Forelimb muscle (tissue), 1 donor: ENCODE results near the gene DOCK2. TPM values are rescaled to one million over a fixed set of nuclear protein-coding genes. Genes with fewer than 3 reads are reported as not detected.

Experiments used
- DNase-seq: peaks from one replicate; pipeline ENCODE4 v3.0.0-alpha.2; 2013; ENCODE audit warnings: low read depth
- polyA plus RNA-seq: library from polyadenylated mRNA; unstranded; fragments of 120-200 nt; gene quantifications from one replicate; pipeline ENCODE4 v1.2.1, GENCODE V29; 2013; ENCODE audit not compliant: insufficient read length

Gene DOCK2
- polyA plus RNA-seq, 1 donor: 2.6 TPM

DNA sequence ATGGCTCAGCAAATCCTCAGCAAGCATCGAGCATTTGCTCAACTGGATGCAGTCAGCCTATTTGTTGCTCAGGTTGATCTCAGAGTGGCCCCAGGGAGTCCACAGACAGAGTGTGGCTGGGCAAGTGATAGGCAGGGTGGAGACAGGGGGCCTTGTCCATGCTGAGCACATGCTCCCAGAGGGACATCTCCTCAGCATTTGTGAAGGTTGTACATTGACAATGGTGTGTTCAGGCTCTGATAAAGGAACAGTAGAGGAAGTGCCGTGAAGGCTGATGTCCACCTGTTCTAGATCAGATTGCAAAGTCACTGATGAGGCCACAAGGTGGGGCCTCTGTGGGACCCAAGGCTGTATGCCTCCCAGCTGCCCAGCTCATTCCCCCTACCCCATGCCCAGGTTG is 418.5 kb downstream of the DOCK2 start:
- DNase-seq: no peak

GRCh38 chr5:170056561-170057267 is 419.6 kb downstream of the DOCK2 start:
- DNase-seq: no peak

DNA sequence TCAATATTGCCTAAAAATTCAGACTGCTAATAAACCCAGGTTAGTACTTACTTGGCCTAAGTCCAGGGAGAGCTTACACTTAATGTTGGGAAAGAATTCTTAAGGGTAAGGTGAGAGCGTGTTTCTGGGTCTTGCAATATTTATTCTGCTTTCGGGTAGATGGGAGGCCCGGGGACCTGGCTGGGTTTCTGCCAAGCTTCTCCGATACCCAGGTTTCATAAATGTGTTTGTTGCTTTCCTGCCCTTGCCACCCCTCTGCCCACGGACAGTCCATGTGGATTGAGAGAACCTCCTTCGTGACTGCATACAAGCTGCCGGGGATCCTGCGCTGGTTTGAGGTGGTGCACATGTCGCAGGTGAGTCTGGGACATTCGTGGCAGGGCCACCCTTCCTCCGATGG is 420.2 kb downstream of the DOCK2 start:
- no peak for DNase-seq

- DNase-seq: no peak
Observed at GRCh38 chr5:170059221-170059620, 422.1 kb downstream of the DOCK2 start.

DNA sequence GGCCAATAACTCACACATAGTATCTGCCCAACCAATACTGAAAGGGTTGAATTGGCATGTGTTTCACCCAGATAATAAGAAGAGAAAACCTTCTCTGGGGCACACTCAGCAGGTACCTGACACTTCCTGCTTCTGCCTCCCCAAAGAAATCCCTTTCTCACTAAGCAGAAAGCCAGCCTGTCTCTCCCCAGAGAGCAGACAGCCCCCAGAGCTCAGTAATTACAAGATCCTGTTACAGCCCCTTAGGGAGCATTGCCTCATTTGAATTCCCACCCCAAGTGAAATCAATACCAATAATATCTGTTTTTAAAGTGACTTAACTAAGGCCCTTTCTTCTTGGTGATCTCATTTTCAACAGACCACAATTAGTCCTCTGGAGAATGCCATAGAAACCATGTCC is 430.1 kb downstream of the DOCK2 start:
- DNase-seq: no peak

- no peak for DNase-seq
Observed at GRCh38 chr5:170067574-170068170, 430.6 kb downstream of the DOCK2 start.

DNA sequence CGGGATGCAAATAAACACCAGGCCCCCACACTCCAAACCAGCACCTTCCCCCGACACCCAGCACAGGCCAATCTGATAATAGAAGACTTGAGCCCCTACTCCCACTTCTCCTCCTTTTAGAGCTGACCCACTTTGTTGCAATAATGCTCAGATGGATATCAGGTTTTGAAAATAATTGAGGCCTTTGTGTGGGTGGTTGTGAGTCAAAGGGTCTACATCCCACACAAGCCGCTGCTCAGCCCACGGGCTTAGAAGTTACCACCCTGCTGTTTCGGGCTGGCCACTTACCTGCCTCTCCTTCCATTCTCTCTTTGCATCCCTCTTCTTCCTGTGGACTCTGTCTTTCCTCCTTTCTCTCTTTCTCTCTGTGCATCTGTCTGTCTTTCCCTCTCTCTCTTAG is 432.4 kb downstream of the DOCK2 start:
- no peak for DNase-seq

DNA sequence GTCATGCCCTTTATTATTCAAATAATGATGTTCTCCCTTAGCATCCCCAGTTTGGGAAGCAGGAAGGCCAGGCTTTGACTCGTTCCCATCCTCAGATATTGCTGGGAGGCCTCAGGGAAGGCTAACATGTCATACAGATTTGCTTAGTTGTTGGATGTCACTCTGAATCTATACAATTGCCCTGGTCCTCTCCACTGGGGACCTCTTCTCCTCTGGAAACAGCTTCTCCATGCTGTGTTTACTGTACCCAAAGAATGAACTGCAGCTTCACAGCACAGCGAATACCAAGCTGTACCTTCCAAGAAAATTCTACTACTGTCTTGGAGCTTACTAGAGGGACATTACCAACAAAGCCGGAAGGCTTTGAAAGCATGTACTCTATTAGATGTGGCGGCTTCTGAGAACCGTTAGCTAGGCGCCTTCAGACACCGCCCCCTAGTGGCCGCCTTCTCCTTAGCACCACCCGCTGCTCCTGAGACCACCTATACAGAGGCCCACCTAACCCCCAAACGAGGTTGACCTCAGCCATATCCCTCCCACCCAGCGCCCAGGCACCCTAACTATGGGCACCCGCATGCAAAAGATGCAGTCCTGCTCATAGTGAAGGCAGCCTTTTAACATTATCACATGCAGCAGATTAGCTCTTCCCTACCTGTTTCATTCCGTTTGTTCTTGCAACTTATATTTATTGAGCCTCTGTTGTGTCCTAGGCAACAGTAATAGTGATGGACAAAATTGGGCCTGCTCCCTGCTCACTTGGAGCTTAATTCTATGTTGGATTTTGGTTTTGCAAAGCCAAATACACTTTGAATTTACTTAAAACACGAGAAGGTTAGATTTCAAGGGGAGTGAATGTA is 433.7 kb downstream of the DOCK2 start:
- DNase-seq: no peak

DNA sequence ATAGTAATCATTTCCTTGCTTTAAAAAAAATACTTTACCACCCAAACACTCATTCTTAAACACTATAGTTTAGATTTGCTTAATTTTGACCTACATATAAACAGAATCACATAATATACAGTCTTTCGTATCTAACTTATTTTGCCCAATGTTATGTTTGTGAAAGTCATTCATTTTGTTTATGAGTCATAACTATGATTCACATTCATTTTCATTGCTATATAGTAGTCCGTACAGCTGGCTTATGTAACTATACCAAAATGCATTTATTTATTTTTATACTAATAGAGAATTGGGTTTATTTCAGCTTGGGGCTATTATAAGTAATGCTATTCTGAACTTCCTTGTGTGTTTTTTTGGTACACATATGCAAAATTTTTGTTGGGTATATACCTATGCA is 434.7 kb downstream of the DOCK2 start:
- DNase-seq: no peak

DNA sequence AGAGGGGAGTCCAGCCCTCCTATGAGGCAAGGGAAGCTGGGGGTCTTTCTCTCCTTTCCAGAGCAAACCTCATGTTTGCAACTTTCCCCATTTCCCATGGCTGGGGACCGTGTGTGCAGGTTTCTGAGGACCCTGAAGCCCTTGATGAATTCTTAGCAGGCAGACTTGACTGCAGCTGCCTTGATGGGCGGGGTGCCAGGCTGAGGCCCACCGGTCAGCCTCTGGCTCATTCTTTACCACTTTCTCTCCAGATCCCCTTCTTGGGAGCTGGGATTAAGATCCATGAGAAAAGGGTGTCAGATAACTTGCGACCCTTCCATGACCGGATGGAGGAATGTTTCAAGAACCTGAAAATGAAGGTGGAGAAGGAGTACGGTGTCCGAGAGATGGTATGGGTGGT is 438.6 kb downstream of the DOCK2 start:
- no peak for DNase-seq

GRCh38 chr5:170076211-170076610 is 439.1 kb downstream of the DOCK2 start:
- no peak for DNase-seq

DNA sequence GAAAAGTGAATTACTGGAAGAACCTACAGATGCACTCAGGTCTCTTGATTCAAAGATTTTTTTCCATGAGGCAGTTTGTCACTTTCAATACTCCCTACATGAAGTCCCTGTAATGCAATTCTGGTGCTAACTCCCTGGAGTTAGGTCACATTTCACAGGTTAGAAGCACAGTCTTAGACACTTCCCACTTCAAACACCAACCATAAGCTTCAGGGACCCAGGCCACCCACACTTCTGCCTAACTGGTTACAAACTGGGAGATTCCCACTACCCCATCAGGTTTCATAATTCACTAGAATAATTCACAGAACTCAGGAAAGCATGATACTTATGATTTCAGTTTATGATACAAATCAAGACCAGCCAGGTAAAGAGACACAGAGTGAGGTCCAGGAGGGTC is 439.7 kb downstream of the DOCK2 start:
- DNase-seq: no peak

DNA sequence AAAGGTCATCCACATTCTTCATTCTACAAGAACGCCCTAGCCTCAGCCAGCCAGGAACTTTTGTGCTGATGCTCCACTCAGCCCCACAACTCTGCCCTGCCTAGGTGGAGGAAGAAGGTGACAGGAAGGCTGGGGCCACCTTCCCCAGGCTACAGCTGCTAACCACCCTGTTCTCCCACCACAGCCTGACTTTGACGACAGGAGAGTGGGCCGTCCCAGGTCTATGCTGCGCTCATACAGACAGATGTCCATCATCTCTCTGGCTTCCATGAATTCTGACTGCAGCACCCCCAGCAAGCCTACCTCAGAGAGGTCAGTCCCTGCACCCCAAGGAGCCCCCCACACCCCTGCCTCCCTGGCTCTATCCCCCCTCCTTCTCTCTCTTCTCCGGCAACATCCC is 440.5 kb downstream of the DOCK2 start:
- no peak for DNase-seq

GRCh38 chr5:170078458-170078857 is 441.4 kb downstream of the DOCK2 start:
- DNase-seq: no peak

GRCh38 chr5:170078931-170079330 is 441.9 kb downstream of the DOCK2 start:
- no peak for DNase-seq

DNA sequence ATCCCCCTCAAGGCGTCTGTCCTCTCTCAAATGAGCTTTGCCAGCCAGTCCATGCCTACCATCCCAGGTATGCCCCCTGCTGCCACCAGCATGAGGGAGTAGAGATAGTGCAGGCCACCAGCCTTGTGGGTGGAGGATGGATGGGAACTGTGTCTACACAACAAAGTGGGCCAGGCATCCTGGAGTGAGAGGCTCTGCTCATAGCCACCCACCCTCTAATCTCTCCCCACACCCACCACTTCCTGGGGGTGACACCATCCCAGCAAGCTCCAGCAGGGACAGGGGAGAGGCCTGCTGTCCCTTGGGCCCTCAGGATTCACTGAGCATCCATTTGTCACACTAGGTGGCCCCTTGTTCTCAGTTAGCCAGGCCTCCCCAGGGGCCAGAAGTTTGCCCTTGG is 443.1 kb downstream of the DOCK2 start:
- no peak for DNase-seq

GRCh38 chr5:170080786-170081445 is 443.8 kb downstream of the DOCK2 start:
- DNase-seq: no peak

DNA sequence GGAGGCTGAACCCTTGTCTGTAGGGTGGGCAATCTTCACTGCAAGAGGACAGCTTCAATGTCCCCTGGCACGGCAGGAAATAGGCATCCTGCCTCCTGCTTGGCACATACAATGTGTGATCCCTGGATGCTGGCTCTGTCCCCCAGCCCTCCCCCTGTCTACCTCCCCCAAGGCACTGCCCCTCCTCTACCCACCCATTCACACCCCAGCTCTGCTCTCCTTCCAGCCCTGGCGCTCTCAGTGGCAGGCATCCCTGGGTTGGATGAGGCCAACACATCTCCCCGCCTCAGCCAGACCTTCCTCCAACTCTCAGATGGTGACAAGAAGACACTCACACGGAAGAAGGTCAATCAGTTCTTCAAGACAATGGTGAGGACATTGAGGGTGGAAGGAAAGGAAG is 444.5 kb downstream of the DOCK2 start:
- DNase-seq: no peak

DNA sequence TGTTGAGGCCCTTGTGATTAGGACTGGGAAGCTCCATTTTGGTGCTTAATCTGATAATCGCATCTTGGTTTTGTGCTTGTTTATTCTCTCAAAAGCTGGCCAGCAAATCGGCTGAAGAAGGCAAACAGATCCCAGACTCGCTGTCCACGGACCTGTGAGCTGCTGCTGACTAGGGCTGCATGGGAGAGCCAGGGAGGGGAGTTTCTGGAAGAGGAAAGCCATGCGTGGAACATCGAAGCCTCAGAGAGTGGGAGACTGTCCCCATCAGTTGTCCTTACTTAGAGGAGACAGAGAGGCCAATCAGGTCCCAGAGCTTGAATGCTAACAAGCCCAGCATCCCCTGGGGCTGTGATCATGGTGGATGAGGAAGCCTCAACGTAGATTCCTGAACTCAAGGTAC is 445.6 kb downstream of the DOCK2 start:
- DNase-seq: no peak

DNA sequence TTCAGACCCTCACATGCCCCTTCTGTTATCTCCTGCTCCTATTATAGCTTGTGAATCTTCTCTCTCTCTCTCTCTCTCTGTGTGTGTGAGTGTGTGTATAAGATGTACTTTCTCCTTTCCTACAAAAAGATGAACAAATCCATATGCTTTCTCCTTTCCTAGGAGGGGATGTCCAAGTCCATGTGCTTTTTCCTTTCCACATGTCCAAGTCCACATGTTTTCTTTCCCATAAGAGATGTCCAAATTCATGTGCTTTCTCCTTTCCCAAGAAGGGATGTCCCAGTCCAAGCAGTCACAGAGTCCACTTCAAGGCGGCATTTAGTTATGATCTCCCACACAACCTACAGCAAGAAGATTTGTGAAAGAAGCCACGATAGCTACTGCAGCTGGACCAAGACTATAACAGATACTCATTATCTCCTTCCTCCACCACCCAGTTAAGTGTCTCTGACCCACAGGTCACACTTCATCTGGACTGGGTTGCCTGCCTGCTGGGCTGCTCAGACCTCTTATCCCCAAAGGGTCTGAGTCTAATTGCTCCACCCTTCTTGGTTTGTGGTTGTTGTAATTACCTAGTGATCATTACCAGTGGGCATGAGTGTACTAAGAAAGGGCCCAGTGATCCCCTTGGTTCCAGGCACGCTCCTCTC is 450.2 kb downstream of the DOCK2 start:
- no peak for DNase-seq

- no peak for DNase-seq
Observed at GRCh38 chr5:170092455-170093101, 455.5 kb downstream of the DOCK2 start.
